Right atrium auricular region (tissue), 2 donors: ENCODE measurements around the gene PTPRD. TPM values are rescaled to one million over a fixed set of nuclear protein-coding genes. Genes with fewer than 3 reads are reported as not detected.

ENCODE experiments used
- DNase-seq: peaks from one replicate; pipeline ENCODE4 v3.0.0-alpha.2; 2019; ENCODE audit warnings: low spot score
- H3K27ac ChIP-seq, 2 donors: fragments of 200-600 bp; sonication (generic); 1 replicate in 1 of 2; 2 replicates in 1 of 2; pipeline ENCODE4 v1.5.1; 2016 to 2019
- H3K27me3 ChIP-seq, 2 donors: fragments of 200-600 bp; sonication (generic); one replicate each; pipeline versions ENCODE4 v1.5.1 to v1.6.0; 2017 to 2019
- H3K36me3 ChIP-seq: fragments of 200-600 bp; sonication (generic); one replicate; pipeline ENCODE4 v1.5.1; 2016
- H3K4me1 ChIP-seq, 2 donors: fragments of 200-600 bp; sonication (generic); one replicate each; pipeline versions ENCODE4 v1.5.1 to v1.6.0; 2017 to 2019
- H3K4me3 ChIP-seq, 2 donors: fragments of 200-600 bp; sonication (generic); 1 replicate in 1 of 2; 2 replicates in 1 of 2; pipeline ENCODE4 v1.5.1; 2017 to 2019; ENCODE audit warnings: mild to moderate bottlenecking in 1 of 2, moderate library complexity in 1 of 2
- H3K9me3 ChIP-seq, 2 donors: fragments of 200-600 bp; sonication (generic); one replicate each; pipeline ENCODE4 v1.5.1; 2019
- CTCF ChIP-seq, 2 donors: fragments of 200-600 bp; sonication (generic); IDR thresholded peaks; one replicate each; pipeline ENCODE4 v1.5.1; 2019; ENCODE audit warnings: antibody characterized with exemption in 2 of 2
- total RNA-seq, 2 donors: library from RNA; depleted of rRNA; stranded (reverse); fragments of >200 nt; gene quantifications; one replicate each; pipeline ENCODE4 v1.1.0, GENCODE V29; 2016

Gene PTPRD
- total RNA-seq, 2 donors from 2014 or later, result 5.5 to 6.6 TPM

GRCh38 chr9:8668231-8668630 is 1944.6 kb downstream of the PTPRD start:
- no peak overlapping the region for H3K27ac ChIP-seq
- H3K27me3 ChIP-seq, result no peaks in the 10 kb centered on the region
- TF ChIP-seq CTCF (IDR thresholded peaks at IDR 0.05), result no peak
- no peak for DNase-seq
- no peak overlapping the region for H3K4me3 ChIP-seq
- no peaks in the 10 kb centered on the region for H3K36me3 ChIP-seq
- no peaks in the 10 kb centered on the region for H3K9me3 ChIP-seq
- H3K4me1 ChIP-seq, result no peaks in the 10 kb centered on the region

- no peak overlapping the region for H3K4me3 ChIP-seq
- no peak overlapping the region for H3K27ac ChIP-seq
- H3K27me3 ChIP-seq, result no peaks in the 10 kb centered on the region
- DNase-seq, result no peak
- no peaks in the 10 kb centered on the region for H3K4me1 ChIP-seq
- TF ChIP-seq CTCF (IDR thresholded peaks at IDR 0.05), result no peak
- H3K36me3 ChIP-seq, result no peaks in the 10 kb centered on the region
- H3K9me3 ChIP-seq, result no peaks in the 10 kb centered on the region
Observed at GRCh38 chr9:8666060-8666459, 1946.7 kb downstream of the PTPRD start.

- Histone ChIP-seq H3K27me3 (no peaks in the 10 kb centered on the region), H3K4me3 (no peak overlapping the region), H3K36me3 (no peaks in the 10 kb centered on the region), H3K27ac (no peak overlapping the region), H3K9me3 (no peaks in the 10 kb centered on the region), H3K4me1 (no peaks in the 10 kb centered on the region)
- DNase-seq, result peak; percentile 69
- TF ChIP-seq CTCF (IDR thresholded peaks at IDR 0.05), result no peak
Observed at GRCh38 chr9:8660383-8660782, 1952.4 kb downstream of the PTPRD start.

- no peaks in the 10 kb centered on the region for H3K36me3 ChIP-seq
- no peaks in the 10 kb centered on the region for H3K4me1 ChIP-seq
- H3K27ac ChIP-seq, result no peak overlapping the region
- no peaks in the 10 kb centered on the region for H3K9me3 ChIP-seq
- no peak overlapping the region for H3K4me3 ChIP-seq
- no peak for DNase-seq
- no peaks in the 10 kb centered on the region for H3K27me3 ChIP-seq
- no peak for TF ChIP-seq CTCF (IDR thresholded peaks at IDR 0.05)
Observed at GRCh38 chr9:8659108-8659507, 1953.7 kb downstream of the PTPRD start.

GRCh38 chr9:8655071-8655470 is 1957.7 kb downstream of the PTPRD start:
- no peak overlapping the region for H3K4me3 ChIP-seq
- no peak overlapping the region for H3K27ac ChIP-seq
- no peaks in the 10 kb centered on the region for H3K27me3 ChIP-seq
- no peaks in the 10 kb centered on the region for H3K4me1 ChIP-seq
- TF ChIP-seq CTCF (IDR thresholded peaks at IDR 0.05), result no peak
- DNase-seq, result no peak
- no peaks in the 10 kb centered on the region for H3K36me3 ChIP-seq
- no peaks in the 10 kb centered on the region for H3K9me3 ChIP-seq

GRCh38 chr9:8653855-8654254 is 1958.9 kb downstream of the PTPRD start:
- no peaks in the 10 kb centered on the region for H3K27me3 ChIP-seq
- no peaks in the 10 kb centered on the region for H3K36me3 ChIP-seq
- H3K27ac ChIP-seq, result no peak overlapping the region
- H3K4me3 ChIP-seq, result no peak overlapping the region
- TF ChIP-seq CTCF (IDR thresholded peaks at IDR 0.05), result no peak
- no peaks in the 10 kb centered on the region for H3K9me3 ChIP-seq
- no peaks in the 10 kb centered on the region for H3K4me1 ChIP-seq
- DNase-seq, result no peak
